VCaP (cell line): ENCODE measurements around the gene MAGI1.
"Not testable (repeated sequence)": the region's sequence is repeated elsewhere in the genome, so short reads cannot be mapped to it uniquely, and the experiment has no call there.

ENCODE experiments used
- H3K27ac ChIP-seq: fragments of 450-650 bp; 2 replicates; pipeline ENCODE4 v1.5.1; 2017
- TF ChIP-seq, protein P1 (sequence below): fragments of 450-650 bp; conservative IDR thresholded peaks from 2 replicates; pipeline ENCODE4 v1.5.1; 2017; ENCODE audit warnings: mild to moderate bottlenecking, moderate library complexity

Gene MAGI1

DNA sequence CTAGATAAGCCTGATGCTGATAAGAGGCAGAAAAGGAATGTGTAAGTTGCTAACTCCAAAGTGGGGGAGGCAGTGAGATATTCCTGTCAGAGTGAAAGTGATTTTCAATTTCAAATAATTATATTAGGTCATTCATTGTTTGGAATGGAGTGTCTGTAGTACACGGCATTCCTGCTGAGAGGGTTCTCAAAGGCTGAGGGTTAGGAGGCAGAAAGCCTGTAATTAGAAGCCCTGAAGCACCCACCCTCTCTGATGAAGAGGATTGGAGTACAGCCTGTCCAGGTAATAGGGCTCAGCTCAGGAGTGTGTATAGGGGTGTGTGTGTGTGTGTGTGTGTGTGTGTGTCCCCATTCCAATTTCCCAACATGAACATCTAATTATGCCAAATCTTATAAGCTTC is 486.8 kb downstream of the MAGI1 start:
- TF ChIP-seq, protein P1, sequence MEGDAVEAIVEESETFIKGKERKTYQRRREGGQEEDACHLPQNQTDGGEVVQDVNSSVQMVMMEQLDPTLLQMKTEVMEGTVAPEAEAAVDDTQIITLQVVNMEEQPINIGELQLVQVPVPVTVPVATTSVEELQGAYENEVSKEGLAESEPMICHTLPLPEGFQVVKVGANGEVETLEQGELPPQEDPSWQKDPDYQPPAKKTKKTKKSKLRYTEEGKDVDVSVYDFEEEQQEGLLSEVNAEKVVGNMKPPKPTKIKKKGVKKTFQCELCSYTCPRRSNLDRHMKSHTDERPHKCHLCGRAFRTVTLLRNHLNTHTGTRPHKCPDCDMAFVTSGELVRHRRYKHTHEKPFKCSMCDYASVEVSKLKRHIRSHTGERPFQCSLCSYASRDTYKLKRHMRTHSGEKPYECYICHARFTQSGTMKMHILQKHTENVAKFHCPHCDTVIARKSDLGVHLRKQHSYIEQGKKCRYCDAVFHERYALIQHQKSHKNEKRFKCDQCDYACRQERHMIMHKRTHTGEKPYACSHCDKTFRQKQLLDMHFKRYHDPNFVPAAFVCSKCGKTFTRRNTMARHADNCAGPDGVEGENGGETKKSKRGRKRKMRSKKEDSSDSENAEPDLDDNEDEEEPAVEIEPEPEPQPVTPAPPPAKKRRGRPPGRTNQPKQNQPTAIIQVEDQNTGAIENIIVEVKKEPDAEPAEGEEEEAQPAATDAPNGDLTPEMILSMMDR, result no peak
- no peak overlapping the region for H3K27ac ChIP-seq

DNA sequence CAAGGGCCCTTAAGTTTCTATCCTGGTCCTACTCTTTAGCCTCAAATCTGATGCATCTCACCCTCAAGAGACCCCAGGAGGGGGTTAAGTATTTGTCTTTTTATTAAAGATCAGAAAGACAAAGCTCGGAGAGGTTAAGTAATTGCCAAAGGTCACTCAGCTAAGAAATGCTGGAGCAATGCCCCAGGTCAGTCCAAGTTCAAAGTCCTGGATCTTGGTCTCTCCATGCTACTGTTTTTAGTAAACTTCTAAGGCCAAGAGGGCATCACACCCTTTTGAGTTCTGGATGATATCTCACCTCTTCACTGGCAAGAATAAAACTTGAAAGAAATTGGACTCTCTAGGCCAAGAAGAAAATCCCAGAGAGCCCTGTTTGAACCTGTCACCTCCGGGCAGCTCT is 488.6 kb downstream of the MAGI1 start:
- TF ChIP-seq, protein P1, result no peak
- no peak overlapping the region for H3K27ac ChIP-seq

DNA sequence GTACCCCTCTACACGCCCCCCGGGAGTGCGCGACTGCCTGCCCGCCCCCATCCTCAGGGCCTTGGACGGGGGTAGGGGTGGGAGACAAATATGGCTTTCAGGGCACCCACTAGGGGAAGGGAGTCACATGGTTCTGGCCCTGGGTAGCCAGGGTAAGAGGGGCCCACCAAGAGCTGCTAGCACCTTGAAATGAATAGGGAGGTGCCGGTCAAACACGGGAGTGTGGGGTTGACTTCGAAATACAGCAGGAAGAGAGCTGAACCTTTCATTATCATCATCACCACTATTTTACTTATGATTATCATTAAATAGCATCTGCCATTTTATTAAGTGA is 489.1 kb downstream of the MAGI1 start:
- TF ChIP-seq, protein P1, result no peak
- H3K27ac ChIP-seq, result peak overlapping the region; percentile 26; the same call in 1 of the 2 replicates

DNA sequence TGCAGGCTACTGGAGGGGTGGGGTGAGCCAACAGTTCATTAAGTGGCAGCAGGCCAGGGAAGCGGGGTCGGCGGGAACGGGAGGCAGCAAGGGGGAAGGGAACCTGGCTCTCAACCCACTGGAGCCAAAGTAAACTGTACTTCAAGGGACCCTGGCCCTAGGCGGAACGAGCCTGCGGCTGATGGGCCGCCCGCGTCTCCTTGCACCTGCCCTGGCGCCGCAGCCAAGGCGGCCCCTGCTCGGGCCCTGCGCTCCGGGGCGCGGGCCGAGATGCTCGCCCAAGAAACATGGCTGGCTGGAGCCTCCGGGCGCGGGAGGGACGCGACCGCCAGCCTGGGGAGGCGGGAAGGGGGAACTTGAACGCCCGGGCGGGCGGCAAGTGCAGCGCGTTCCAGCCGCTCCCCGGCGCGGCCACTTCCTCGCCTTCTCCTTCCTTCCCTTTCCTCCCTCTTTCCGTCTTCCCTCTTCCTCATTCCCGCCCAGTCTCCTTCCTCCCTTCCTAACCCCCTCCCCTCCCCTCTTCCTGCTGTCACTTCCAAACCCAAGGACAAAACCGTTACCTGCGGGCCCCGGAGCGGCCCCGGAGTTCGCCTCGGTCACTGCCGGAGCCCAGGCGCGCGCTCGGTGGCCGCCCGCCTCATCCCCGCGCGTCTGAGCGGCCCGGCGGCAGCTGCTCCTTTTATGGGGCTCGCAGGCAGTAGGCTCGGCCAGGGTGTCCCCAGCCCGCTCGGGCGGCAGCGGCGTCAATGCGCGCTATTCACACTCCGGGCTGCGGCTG is 489.7 kb downstream of the MAGI1 start:
- H3K27ac ChIP-seq, result peak overlapping the region; percentile 26; the same call in 1 of the 2 replicates
- TF ChIP-seq, protein P1, result no peak

DNA sequence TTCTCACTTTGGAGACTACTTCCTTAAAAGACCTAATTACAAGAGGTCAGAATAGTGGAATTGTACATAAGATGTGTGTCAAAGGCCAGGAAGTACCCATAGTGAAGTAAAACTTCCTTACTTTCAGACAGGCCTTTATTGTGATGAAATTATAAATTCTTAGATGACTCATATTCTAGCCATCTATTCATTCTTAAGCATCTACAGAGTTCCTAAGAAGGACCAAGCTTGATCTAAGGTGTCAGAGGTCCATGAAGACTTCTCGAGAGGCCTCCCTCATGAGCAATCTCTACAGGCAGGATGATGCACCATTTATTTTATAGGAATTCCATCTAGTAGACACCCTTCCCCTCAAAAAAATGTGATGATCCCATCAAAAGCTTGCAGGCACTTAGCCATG is 493.3 kb downstream of the MAGI1 start:
- TF ChIP-seq, protein P1, result no peak
- no peak overlapping the region for H3K27ac ChIP-seq

DNA sequence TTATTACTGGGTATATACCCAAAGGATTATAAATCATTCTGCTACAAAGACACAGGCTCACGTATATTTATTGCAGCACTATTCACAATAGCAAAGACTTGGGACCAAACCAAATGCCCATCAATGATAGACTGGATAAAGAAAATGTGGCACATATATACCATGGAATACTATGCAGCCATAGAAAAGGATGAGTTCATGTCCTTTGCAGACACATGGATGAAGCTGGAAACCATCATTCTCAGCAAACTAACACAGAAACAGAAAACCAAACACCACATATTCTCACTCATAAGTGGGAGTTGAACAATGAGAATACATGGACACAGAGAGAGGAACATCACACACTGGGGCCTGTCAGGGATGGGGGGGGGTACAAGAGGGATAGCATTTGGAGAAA is 495.3 kb downstream of the MAGI1 start:
- H3K27ac ChIP-seq, result not testable (repeated sequence)

DNA sequence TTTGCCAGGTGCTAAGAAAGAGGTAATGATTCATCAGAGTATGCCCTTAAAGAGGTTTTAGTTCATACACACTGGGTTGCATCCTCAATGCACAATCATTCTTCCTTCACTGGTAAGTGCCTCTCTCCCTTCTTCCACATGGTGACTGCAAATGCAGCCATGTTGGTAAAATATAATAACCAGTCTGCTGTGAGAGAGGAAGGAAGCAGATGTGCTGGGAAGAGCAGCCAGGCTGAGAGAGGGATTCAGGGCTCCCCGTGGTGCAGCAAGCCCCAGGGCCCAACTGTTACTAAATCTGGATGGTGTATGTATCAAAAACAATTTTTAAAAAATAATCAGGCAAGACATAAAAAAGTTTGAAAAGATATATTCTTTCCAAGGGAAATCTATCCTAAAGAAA is 498.1 kb downstream of the MAGI1 start:
- H3K27ac ChIP-seq, result no peak overlapping the region

DNA sequence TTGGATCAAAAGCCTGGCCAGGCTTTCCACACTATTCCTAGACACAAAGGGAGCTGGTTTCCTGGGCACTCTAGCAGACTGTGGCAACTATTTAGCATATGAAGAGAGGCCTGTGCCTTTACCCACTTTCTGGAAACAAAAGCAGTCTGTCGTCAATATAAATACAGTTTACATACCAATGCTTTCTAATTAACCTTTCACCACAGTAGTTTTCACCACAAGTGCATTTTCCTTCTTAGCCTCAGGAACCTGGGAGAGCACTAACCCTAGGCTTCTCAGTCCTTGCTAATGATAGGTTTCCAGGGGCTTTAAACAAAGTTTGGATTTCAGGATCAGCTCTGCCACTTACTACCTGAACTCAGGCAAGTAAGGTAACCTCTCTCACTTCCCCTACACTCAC is 499.1 kb downstream of the MAGI1 start:
- H3K27ac ChIP-seq, result no peak overlapping the region

More for the DNA sequence above, 498.1 kb downstream of the MAGI1 start:
- TF ChIP-seq, protein P1, result no peak

More for the DNA sequence above, 499.1 kb downstream of the MAGI1 start:
- TF ChIP-seq, protein P1, result no peak
